Activated CD4-positive, alpha-beta memory T cell treated with anti-CD3 and anti-CD28 coated beads, Interleukin-2, amount 10 ng/mL, durations not matched to agents 7 days and 5 days (primary cell): ENCODE results near the gene RIMS4. TPM values are rescaled to one million over a fixed set of nuclear protein-coding genes. Genes with fewer than 3 reads are reported as not detected.

Source experiments
- total RNA-seq, 2 experiments: library from RNA; stranded (reverse); gene quantifications; one replicate each; pipeline ENCODE4 v1.2.3, GENCODE V29; 2021

The RIMS4 gene
- total RNA-seq, 2 experiments from 2014 or later, result not detected

Other genes with a start within 250 kb of the RIMS4 start
- 1 to 10 TPM; 1.1 to 1.6 TPM for gene PKIG, start 228.0 kb downstream of the RIMS4 start, total RNA-seq
- 10 to 100 TPM; 79.0 to 79.7 TPM for gene ADA, start 158.8 kb downstream of the RIMS4 start, total RNA-seq
- not detected for gene CCN5, start 95.2 kb downstream of the RIMS4 start, total RNA-seq
- gene KCNK15, start 64.7 kb downstream of the RIMS4 start, total RNA-seq, result not detected
- 100 to 1,000 TPM; 277 to 279 TPM for gene YWHAB, start 75.2 kb upstream of the RIMS4 start, total RNA-seq
- 10 to 100 TPM; 57.9 to 58.9 TPM for gene PABPC1L, start 99.5 kb upstream of the RIMS4 start, total RNA-seq
- gene TOMM34, start 149.9 kb upstream of the RIMS4 start, total RNA-seq, result 10 to 100 TPM; 16.0 to 16.4 TPM
- gene STK4, start 156.0 kb upstream of the RIMS4 start, total RNA-seq, result 100 to 1,000 TPM; 204 to 213 TPM